T-helper 2 cell treated with Interferon-gamma antibody and Interleukin-4, amounts not matched to agents 100 ng/mL and 5 ng/mL, for 36 hours (primary cell): ENCODE data around the gene PRSS35. TPM values are rescaled to one million over a fixed set of nuclear protein-coding genes. Genes with fewer than 3 reads are reported as not detected.
"Not testable (repeated sequence)": the region's sequence is repeated elsewhere in the genome, so short reads cannot be mapped to it uniquely, and the experiment has no call there.

ENCODE experiments used
- intact Hi-C: fragments of 100-400 bp; cut with micrococcal nuclease; formaldehyde crosslinking; loops from one replicate; pipeline ENCODE4 v1.15.1; 2023
- total RNA-seq: library from RNA; stranded (reverse); gene quantifications from 2 replicates; pipeline ENCODE4 v1.2.3, GENCODE V29; 2022

Gene PRSS35
- total RNA-seq, 1 donor from 2014 or later: not detected

GRCh38 chr6:83514866-83515466 lies 2.6 kb downstream of the PRSS35 start:
- intact Hi-C loops: loop anchor here (1.0 to 10.0 kb wide), 3 partner anchors 100 to 448 kb away; partner anchors contain the start of gene DOP1A

DNA sequence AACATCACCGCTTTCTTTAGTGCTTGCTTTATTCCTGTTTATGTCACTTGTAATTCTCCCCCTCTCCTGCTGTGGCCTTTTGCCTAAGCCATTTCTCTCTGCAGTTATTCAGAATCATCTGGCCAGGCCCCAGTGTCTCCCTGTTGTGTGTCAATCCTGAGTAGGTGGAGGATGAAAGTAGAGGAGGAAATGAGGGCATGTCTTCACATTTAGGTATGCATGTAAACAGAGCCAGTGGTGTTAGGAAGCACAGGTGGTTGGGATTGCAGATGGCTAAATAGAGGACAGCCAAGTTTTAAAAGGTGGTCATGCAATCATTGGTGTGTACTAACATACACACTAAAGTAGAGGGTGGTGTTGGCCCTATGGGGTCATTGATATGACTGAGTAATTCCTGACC lies 5.2 kb downstream of the PRSS35 start:
- intact Hi-C loops: loop anchor here (10.0 kb wide), 1 partner anchor 103 kb away; no protein-coding TSS in a partner anchor

- intact Hi-C loops: loop anchor here (10.0 kb wide), 1 partner anchor 104 kb away; no protein-coding TSS in a partner anchor
Measured at GRCh38 chr6:83518816-83519480, 6.6 kb downstream of the PRSS35 start.

DNA sequence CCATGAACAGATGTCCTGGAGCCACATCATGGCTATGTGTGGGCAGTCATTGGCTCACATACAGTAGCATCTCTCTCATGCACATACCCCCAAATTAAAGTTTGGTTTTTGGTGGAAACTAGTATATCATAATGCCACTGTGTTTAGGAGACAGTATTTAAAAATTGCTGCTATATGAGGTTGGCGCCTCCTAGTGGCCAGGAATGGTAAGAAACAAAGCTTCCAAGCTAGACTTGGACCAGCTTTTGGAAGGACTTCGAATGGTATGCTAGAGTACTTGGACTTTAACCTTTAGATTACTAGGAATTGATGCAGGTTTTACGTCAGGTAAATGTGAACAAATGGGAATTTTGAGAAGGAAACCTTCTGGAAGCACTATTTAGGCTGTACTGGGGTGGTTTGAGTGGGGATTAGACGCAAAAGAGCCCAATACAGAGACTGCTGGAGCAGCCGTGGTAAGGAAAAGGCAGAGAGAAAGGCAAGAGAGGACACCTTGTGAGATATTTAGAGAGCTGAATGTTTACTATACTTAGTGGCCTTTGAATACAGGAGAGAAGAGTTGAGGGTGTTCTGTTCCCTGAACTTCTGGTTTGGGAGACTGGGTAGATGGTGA lies 23.8 kb downstream of the PRSS35 start:
- intact Hi-C loops: loop anchor here (1.0 kb wide), 1 partner anchor 314 kb away; no protein-coding TSS in a partner anchor

- intact Hi-C loops: loop anchor here (1.0 kb wide), 1 partner anchor 315 kb away; no protein-coding TSS in a partner anchor
Measured at GRCh38 chr6:83536647-83537589, 24.6 kb downstream of the PRSS35 start.

- intact Hi-C loops: no loop called here
Measured at GRCh38 chr6:83539678-83540077, 27.3 kb downstream of the PRSS35 start.

DNA sequence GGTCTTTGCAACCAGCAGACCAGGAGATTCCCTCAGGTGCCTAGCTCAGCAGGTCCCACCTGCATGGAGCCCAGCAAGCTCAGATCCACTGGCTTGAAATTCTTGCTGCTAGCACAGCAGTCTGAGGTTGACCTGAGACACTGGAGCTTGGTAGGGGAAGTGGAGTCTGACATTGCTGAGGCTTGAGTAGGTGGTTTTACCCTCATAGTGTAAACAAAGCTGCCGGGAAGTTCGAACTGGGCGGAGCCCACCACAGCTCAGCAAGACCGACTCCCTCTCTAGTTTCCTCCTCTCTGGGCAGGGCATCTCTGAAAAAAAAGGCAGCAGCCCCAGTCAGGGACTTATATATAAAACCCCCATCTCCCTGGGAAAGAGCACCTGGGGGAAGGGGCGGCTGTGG lies 34.3 kb downstream of the PRSS35 start:
- intact Hi-C loops: no loop called here

DNA sequence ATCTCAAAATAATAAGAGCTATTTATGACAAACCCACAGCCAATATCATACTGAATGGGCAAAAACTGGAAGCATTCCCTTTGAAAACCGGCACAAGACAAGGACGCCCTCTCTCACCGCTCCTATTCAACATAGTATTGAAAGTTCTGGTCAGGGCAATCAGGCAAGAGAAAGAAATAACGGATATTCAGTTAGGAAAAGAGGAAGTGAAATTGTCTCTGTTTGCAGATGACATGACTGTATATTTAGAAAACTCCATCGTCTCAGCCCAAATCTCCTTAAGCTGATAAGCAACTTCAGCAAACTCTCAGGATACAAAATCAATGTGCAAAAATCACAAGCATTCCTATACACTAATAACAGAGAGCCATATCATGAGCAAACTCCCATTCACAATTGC lies 38.1 kb downstream of the PRSS35 start:
- intact Hi-C loops: not testable (repeated sequence)

- intact Hi-C loops: not testable (repeated sequence)
Measured at GRCh38 chr6:83551748-83552147, 39.4 kb downstream of the PRSS35 start.

DNA sequence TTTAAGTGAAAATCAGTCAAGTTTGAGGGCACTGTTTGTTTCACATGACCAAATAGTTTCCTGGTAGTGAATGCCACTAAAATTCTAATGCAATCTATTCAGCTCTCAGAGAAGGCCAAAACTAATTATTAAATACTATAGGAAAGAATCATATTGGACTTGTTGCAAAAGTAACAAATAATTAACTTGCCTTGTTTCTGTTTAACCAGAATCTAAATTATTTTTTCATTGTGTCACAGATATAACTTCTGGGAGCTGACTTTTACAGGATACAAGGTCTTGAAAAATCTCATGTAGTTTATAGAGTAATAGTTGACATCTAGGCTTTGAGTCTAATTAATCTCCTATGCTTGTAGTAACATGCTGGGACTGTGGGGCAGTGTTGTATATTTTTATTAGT lies 44.5 kb downstream of the PRSS35 start:
- intact Hi-C loops: no loop called here

GRCh38 chr6:83558975-83559374 lies 46.6 kb downstream of the PRSS35 start:
- intact Hi-C loops: no loop called here

- intact Hi-C loops: not testable (repeated sequence)
Measured at GRCh38 chr6:83571663-83572185, 59.4 kb downstream of the PRSS35 start.

GRCh38 chr6:83574783-83575182 lies 62.4 kb downstream of the PRSS35 start:
- intact Hi-C loops: no loop called here

Other genes starting within 250 kb of the PRSS35 start
- not detected in 2 replicates for gene ME1, start 81.5 kb upstream of the PRSS35 start, total RNA-seq
- not detected in 2 replicates for gene SNAP91, start 196.6 kb downstream of the PRSS35 start, total RNA-seq